GM18511 (cell line): ENCODE data around the gene DHFR2.

ENCODE experiments used
- ATAC-seq: cut with Tn5 transposase; IDR thresholded peaks from one replicate; pipeline ENCODE4 v1.9.1; 2021; ENCODE audit warnings: mild to moderate bottlenecking, moderate library complexity; ENCODE audit not compliant: unreplicated experiment

DHFR2 gene

DNA sequence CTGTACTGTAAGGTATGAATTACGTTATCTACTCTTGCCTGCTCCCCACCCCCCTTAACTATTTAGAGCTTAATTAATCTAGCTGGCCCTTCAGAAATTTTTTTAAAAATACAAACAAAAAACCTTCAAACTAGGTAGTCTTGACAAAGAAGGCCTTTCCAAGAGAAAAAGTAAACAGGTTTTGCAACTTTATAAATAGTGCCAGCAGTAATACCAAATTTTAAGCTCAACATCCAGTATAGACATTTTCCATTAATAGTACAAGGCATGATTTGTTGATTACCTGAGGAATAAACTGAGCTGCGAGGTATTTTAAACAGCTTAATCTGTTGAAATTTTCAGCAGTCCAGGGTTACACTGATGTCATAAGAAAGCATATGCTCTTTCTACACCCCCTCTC lies 54.5 kb downstream of the DHFR2 start:
- no peak for ATAC-seq
